SHP77 treated with DMSO at 0.1 percent for 48 hours (cell line): ENCODE data around the gene KLF2.

ENCODE experiments used
- DNase-seq: peaks from one replicate; lab custom pipeline; 2025; lab: John Stamatoyannopoulos, UW

Gene KLF2

GRCh38 chr19:16308081-16308480, 16.5 kb upstream of the KLF2 start:
- DNase-seq: no peak

- DNase-seq: no peak
Observed at GRCh38 chr19:16309643-16310042, 15.0 kb upstream of the KLF2 start.

GRCh38 chr19:16315825-16316505, 8.7 kb upstream of the KLF2 start:
- DNase-seq: no peak

GRCh38 chr19:16316506-16316882, 8.1 kb upstream of the KLF2 start:
- no peak for DNase-seq

- no peak for DNase-seq
Observed at GRCh38 chr19:16319481-16319880, 5.1 kb upstream of the KLF2 start.

- DNase-seq: no peak
Observed at GRCh38 chr19:16320987-16321386, 3.6 kb upstream of the KLF2 start.

- no peak for DNase-seq
Observed at GRCh38 chr19:16325161-16325527, 518 bp downstream of the KLF2 start.

- no peak for DNase-seq
Observed at GRCh38 chr19:16325641-16326400, 1.2 kb downstream of the KLF2 start.

- DNase-seq: no peak
Observed at GRCh38 chr19:16326401-16327168, 2.0 kb downstream of the KLF2 start.

GRCh38 chr19:16327169-16327475, 2.5 kb downstream of the KLF2 start:
- DNase-seq: no peak

GRCh38 chr19:16327501-16327900, 2.9 kb downstream of the KLF2 start:
- DNase-seq: no peak

GRCh38 chr19:16327911-16328823, 3.5 kb downstream of the KLF2 start:
- DNase-seq: no peak

GRCh38 chr19:16328824-16329482, 4.3 kb downstream of the KLF2 start:
- no peak for DNase-seq

GRCh38 chr19:16330368-16330801, 5.8 kb downstream of the KLF2 start:
- no peak for DNase-seq

GRCh38 chr19:16330806-16331690, 6.4 kb downstream of the KLF2 start:
- DNase-seq: no peak

GRCh38 chr19:16333001-16333586, 8.5 kb downstream of the KLF2 start:
- no peak for DNase-seq

GRCh38 chr19:16334411-16334810, 9.8 kb downstream of the KLF2 start:
- DNase-seq: no peak

GRCh38 chr19:16335226-16335625, 10.6 kb downstream of the KLF2 start:
- DNase-seq: no peak

GRCh38 chr19:16336571-16336970, 11.9 kb downstream of the KLF2 start:
- DNase-seq: no peak

- DNase-seq: no peak
Observed at GRCh38 chr19:16337809-16338469, 13.3 kb downstream of the KLF2 start.
